ENCODE measurements around the gene LCE1C. TPM values are rescaled to one million over a fixed set of nuclear protein-coding genes. Genes with fewer than 3 reads are reported as not detected.

LCE1C gene
- total RNA-seq, 1 donor from 2014 or later = not detected

- DNase-seq (ENCODE audit: low spot score in 2 of 2) (no peak), FAIRE-seq (no peak)
Observed at GRCh38 chr1:152760551-152761190, 45.8 kb downstream of the LCE1C start.

- DNase-seq (ENCODE audit: low spot score in 2 of 2) = no peak
- FAIRE-seq = no peak
Observed at GRCh38 chr1:152759453-152760173, 46.8 kb downstream of the LCE1C start.

DNA sequence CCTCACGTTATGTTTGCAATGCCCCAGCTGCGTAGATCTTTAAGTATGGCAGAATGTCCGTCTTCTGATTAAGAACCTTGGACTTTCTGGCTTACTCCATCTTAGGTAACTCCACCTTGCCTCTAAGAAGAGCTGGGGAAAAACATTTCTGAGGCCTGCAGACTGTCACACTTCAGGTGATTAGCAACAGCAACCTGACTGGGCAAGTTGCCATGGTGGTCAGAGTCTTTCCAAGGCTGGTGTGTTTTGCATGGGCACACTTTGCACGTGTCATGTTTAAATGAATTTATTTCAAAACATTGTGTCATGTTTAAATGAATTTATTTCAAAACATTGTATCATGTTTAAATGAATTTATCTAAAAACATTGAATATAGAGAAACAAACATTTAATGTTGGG lies 47.8 kb downstream of the LCE1C start:
- FAIRE-seq = no peak

GRCh38 chr1:152757747-152758146 lies 48.7 kb downstream of the LCE1C start, which contains the start of gene KPRP:
Gene KPRP, plus strand, starts transcription at chr1:152758025. Its CDS starts 1,564 bp downstream, at chr1:152759589.
- FAIRE-seq (no peak), DNase-seq (ENCODE audit: low spot score in 2 of 2) (no peak)

More for the DNA sequence above, 47.8 kb downstream of the LCE1C start:
- DNase-seq (ENCODE audit: low spot score in 2 of 2) = no peak

DNA sequence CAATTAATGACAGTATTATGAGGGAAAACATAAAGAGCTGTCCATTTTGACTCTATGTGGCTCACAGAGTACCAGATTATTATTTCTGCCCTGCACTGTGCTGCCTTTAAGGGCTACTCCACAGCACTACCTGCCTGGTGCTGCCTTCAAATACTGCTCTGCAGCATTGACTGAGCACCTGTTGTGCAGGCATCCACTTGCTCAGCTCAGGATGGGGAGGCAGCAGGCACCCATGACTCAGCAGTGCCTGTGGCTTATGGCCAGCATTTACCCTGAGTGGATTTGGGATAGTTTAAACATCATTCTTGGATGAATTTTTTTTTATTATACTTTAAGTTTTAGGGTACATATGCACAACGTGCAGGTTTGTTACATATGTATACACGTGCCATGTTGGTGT lies 49.6 kb downstream of the LCE1C start:
- FAIRE-seq (no peak), DNase-seq (ENCODE audit: low spot score in 2 of 2) (no peak)

Other genes with a start within 250 kb of the LCE1C start
- gene LCE3E, start 239.9 kb downstream of the LCE1C start, total RNA-seq = not detected
- not detected for gene LCE3D, start 226.1 kb downstream of the LCE1C start, total RNA-seq
- not detected for gene LCE3C, start 206.4 kb downstream of the LCE1C start, total RNA-seq
- gene LCE3B, start 192.8 kb downstream of the LCE1C start, total RNA-seq = not detected
- gene LCE3A, start 183.5 kb downstream of the LCE1C start, total RNA-seq = not detected
- not detected for gene LCE2D, start 143.3 kb downstream of the LCE1C start, total RNA-seq
- gene LCE2C, start 131.4 kb downstream of the LCE1C start, total RNA-seq = not detected
- gene LCE2B, start 120.5 kb downstream of the LCE1C start, total RNA-seq = not detected
- gene LCE2A, start 108.3 kb downstream of the LCE1C start, total RNA-seq = not detected
- gene LCE4A, start 98.5 kb downstream of the LCE1C start, total RNA-seq = not detected
- gene KPRP, start 48.6 kb downstream of the LCE1C start, total RNA-seq = not detected
- not detected for gene LCE1F, start 31.5 kb downstream of the LCE1C start, total RNA-seq
- not detected for gene LCE1E, start 20.4 kb downstream of the LCE1C start, total RNA-seq
- gene LCE1D, start 9.9 kb downstream of the LCE1C start, total RNA-seq = not detected
- not detected for gene LCE1B, start 5.3 kb upstream of the LCE1C start, total RNA-seq
- gene LCE1A, start 20.8 kb upstream of the LCE1C start, total RNA-seq = not detected
- not detected for gene LCE6A, start 36.2 kb upstream of the LCE1C start, total RNA-seq
- not detected for gene LCE7A, start 53.3 kb upstream of the LCE1C start, total RNA-seq
- not detected for gene SMCP, start 71.7 kb upstream of the LCE1C start, total RNA-seq
- gene IVL, start 101.9 kb upstream of the LCE1C start, total RNA-seq = not detected
- not detected for gene SPRR5, start 140.6 kb upstream of the LCE1C start, total RNA-seq
- not detected for gene SPRR4, start 164.0 kb upstream of the LCE1C start, total RNA-seq
- not detected for gene SPRR1A, start 177.4 kb upstream of the LCE1C start, total RNA-seq
- gene SPRR3, start 195.1 kb upstream of the LCE1C start, total RNA-seq = not detected
- gene SPRR1B, start 224.6 kb upstream of the LCE1C start, total RNA-seq = not detected
- gene SPRR2D, start 234.5 kb upstream of the LCE1C start, total RNA-seq = not detected

Measured in frontal cortex (tissue), 4 donors.